VCaP (cell line): Measurements from ENCODE around the gene ARPC1B.

Source experiments
- H3K27ac ChIP-seq: fragments of 450-650 bp; 2 replicates; pipeline ENCODE4 v1.5.1; 2017
- TF ChIP-seq, protein P1 (sequence below): fragments of 450-650 bp; conservative IDR thresholded peaks from 2 replicates; pipeline ENCODE4 v1.5.1; 2017; ENCODE audit warnings: mild to moderate bottlenecking, moderate library complexity

The ARPC1B gene

DNA sequence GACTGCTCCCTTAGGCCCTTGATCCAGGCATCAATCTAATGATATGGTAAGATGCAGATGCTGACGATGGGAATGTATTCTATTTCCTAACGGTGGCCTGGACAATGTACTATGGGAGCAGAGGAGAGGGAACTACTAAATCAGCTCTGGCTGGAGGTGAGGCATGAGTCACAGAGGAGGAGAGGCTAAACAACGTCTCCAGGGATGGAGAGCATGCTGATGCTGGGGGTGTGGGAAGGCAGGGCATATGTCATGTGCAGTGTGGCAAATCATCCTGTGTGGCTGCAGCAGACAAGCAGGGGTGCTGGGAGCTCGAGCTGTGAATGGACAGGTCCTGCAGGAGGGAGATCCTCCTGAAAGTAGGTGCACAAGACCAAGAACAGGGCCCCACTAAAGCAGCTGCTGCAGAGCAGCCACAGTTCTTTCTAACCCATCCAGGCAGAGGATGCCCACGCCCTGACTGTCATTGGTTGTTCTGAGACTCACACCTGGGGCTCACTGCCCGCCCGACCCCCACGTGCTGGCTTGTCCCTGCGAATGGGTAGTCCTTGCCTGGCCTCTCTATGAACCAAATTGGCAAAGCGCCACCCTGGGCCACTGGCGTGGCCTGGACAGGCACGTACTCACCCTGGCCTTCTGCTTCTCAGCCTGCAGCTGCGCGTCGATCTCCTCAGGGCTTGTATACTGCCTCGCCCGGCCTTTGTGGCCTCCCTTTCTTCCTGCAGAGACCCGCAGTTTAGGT lies 29.9 kb downstream of the ARPC1B start:
- TF ChIP-seq, protein P1, sequence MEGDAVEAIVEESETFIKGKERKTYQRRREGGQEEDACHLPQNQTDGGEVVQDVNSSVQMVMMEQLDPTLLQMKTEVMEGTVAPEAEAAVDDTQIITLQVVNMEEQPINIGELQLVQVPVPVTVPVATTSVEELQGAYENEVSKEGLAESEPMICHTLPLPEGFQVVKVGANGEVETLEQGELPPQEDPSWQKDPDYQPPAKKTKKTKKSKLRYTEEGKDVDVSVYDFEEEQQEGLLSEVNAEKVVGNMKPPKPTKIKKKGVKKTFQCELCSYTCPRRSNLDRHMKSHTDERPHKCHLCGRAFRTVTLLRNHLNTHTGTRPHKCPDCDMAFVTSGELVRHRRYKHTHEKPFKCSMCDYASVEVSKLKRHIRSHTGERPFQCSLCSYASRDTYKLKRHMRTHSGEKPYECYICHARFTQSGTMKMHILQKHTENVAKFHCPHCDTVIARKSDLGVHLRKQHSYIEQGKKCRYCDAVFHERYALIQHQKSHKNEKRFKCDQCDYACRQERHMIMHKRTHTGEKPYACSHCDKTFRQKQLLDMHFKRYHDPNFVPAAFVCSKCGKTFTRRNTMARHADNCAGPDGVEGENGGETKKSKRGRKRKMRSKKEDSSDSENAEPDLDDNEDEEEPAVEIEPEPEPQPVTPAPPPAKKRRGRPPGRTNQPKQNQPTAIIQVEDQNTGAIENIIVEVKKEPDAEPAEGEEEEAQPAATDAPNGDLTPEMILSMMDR, result no peak
- no peak overlapping the region; the same call in 1 of the 2 replicates for H3K27ac ChIP-seq

- TF ChIP-seq, protein P1, result no peak
- no peak overlapping the region; the same call in 1 of the 2 replicates for H3K27ac ChIP-seq
Measured at GRCh38 chr7:99404977-99405320, 30.4 kb downstream of the ARPC1B start.

DNA sequence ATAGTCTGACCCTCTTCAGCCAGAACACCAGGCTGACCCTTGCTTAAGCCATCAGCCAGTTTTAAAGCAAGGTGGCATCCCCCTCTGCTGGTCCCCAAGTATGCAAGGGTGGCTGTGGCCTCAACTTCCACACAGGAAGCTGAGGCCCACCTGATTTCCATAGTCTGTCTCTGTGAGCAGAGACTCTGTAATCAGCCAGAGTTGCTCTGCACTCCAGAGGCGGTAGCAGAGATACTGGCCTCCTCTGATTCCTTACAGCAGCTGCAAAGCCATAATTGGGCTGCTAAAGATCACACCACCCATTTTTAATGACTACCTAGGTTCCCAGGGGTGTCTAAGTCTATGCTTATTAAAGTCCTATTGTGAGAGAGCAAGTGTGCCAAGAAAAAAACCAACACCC lies 32.0 kb downstream of the ARPC1B start:
- TF ChIP-seq, protein P1, result no peak

DNA sequence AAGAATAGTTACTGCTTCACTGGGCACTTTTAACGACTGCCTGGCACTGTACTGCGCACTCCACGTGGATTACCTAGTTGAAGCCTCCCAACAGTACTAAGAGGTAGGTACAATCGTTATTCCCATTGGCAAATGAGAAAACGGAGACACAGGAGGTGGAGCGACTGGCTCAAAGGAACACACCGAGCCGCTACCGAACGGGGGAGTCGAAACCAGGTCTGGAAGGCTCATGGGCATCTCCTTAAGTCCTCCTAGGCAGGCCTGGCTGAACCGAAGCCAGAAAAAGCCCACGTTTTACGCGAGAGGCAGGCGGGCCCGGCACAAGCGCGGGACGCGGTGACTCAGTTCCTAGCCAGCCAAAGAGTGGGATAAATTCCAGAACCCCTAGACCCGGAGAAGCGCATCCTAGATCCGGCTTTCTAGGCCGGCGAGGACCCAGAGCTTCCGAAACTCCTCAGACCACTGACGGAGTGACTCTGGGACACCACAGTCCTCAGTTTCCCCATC lies 33.4 kb downstream of the ARPC1B start:
- H3K27ac ChIP-seq, result peak overlapping the region; percentile 100
- TF ChIP-seq, protein P1, result no peak

More for the DNA sequence above, 32.0 kb downstream of the ARPC1B start:
- peak overlapping the region; percentile 100 for H3K27ac ChIP-seq

DNA sequence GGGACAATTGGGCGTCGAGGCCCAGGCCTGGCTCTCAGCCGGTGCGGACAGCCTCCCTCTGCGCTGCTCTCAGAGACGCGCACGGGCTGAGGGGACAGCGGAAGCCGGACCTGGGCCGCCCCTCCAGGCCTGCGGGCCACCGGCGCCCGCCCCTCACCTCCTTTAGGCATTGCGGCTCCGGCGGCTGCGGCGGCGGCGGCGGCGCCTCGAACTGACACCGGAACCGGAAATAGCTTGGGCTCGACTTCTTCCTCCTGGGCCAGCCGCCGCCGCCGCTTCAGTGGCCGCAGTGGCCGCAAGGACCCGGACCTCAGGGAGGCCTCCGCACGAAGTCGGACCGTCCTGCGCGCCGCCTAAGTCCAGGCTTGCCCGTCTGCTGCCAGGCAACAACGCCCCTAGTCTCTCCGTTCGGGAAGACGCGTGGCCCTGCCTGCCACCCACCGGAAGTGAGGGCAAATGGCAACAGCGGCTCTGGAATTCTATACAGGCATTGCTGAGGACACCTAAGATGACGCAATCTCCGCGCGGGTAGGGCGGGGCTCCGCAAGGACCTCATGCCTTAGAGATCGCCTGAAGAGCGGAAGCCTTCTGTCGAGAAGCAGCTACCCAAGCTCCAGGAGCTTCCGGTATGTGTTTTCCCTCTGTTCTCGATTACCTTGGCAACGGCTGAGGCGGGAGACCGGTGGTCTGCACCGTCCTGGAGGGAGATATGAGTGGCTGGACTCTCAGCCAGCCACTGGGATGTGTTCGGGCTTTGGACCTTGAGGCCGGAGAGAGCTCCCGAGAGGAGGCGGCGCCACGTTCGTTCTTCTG lies 34.1 kb downstream of the ARPC1B start, which contains the start of the genes BUD31 and PDAP1:
TSS of gene BUD31 (plus strand) at position 591 of the 813 bp plus-strand sequence. CDS start 2,124 bp downstream, outside the sequence.
TSS of gene PDAP1 (minus strand) at position 219 of the 813 bp plus-strand sequence. CDS start at position 170, 49 bp downstream.
- H3K27ac ChIP-seq, result peak within 1 kb of the TSS; percentile 100
- TF ChIP-seq, protein P1, result no peak

DNA sequence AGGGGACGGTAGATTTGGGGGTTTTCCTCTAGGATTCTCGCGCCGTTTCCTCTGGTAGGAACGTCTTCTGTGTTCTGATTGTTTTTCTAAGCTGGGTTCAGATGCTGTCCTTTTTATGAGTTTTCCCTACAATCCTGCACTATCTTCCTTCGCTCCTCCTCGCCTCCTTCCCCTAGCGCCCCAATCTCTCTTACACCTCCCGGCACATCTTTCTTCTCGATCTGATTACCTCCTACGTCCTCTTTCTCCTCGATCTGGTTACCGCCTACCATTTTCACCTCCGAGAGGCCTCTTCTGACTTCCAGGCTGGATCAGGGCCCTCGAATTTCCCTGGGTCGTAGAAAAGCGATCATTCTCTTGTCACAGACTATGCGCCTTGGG lies 34.7 kb downstream of the ARPC1B start:
- TF ChIP-seq, protein P1, result no peak
- peak overlapping the region; percentile 100 for H3K27ac ChIP-seq

DNA sequence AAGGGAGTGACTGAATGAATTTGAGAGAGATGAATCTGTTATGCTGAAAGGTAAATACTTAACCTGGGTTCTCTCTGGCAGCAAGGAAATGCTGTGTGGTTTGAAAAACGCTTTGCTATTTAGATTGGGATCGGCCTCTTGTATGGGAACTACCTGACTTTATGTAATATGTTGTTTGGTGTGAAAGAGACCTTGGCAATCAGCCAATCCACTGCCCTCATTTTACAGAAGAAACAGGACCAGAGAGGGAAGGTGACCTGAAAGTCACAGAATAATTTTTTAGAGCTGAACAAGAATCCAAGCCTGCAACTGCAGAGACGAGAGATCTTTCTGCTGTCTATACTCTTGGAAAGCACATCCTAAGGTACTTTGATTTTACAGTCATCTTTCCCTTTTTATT lies 35.3 kb downstream of the ARPC1B start:
- TF ChIP-seq, protein P1, result no peak
- H3K27ac ChIP-seq, result peak overlapping the region; percentile 100
